Keratinocyte (primary cell): ENCODE results near the gene DSE.

Source experiments
- EZH2 ChIP-seq: IDR thresholded peaks from one replicate; pipeline ENCODE4 v1.6.1; 2012; ENCODE audit warnings: inconsistent platforms, mild to moderate bottlenecking, low read length, moderate library complexity
- TF ChIP-seq, protein P1 (sequence below), 3 experiments: IDR thresholded peaks in 1 of 3; conservative IDR thresholded peaks in 1 of 3; optimal IDR thresholded peaks in 1 of 3; 2 replicates in 2 of 3; 3 replicates in 1 of 3; pipeline versions ENCODE3 to v1.5.1; 2011; ENCODE audit warnings: low read length in 3 of 3, mild to moderate bottlenecking in 3 of 3, moderate library complexity in 2 of 3, control low read depth in 1 of 3, inconsistent platforms in 1 of 3; ENCODE audit not compliant: insufficient read depth in 2 of 3; ENCODE audit errors: extremely low read depth in 1 of 3

DNA sequence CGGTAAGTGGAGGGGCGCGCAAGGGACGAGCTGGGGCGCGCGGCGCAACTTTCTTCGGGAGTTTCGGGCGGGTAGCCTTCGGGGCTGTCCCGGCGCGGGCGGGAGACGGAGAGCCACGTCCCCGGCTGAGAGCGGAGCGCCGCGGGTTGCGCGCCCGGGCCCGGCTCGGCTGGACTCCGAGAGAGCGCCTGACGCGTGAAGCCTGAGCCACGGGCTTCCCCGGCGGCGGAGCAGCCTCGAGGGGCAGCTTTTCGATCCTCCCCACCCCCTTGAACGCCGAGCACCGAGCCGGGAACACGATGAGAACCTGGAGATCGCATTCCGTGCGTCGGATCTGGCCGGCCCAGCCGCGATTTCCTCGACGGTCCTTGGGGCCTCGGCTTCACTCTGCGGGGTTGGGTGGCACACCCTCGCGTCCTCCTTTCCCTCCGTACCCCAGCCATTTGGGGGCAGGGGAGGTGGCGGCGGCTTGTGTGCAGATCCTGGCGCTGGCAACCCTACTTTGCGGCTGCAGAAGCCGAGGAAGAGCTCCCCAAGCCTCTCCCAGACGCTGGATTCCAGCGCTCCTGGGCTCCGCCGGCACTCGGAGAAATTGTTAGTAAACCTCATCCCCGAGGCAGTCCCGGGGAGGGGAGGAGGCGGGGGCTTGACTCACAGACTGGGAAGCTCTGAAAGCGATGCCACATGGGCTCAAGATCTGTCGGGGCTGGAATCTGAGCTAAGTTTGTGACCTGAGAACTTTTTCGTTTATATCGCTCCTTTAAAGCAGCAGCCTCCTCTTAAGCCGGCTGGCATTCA lies 572 bp downstream of the DSE start:
- TF ChIP-seq, protein P1, sequence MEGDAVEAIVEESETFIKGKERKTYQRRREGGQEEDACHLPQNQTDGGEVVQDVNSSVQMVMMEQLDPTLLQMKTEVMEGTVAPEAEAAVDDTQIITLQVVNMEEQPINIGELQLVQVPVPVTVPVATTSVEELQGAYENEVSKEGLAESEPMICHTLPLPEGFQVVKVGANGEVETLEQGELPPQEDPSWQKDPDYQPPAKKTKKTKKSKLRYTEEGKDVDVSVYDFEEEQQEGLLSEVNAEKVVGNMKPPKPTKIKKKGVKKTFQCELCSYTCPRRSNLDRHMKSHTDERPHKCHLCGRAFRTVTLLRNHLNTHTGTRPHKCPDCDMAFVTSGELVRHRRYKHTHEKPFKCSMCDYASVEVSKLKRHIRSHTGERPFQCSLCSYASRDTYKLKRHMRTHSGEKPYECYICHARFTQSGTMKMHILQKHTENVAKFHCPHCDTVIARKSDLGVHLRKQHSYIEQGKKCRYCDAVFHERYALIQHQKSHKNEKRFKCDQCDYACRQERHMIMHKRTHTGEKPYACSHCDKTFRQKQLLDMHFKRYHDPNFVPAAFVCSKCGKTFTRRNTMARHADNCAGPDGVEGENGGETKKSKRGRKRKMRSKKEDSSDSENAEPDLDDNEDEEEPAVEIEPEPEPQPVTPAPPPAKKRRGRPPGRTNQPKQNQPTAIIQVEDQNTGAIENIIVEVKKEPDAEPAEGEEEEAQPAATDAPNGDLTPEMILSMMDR (optimal IDR thresholded peaks at IDR 0.05 in 1 of 3, IDR thresholded peaks at IDR 0.05 in 1 of 3, conservative IDR thresholded peaks at IDR 0.05 in 1 of 3; ENCODE audit: extremely low read depth in 1 of 3, insufficient read depth in 2 of 3, low read length in 3 of 3): no peak
- TF ChIP-seq EZH2: no peak
